Tibial nerve (tissue), 3 donors: ENCODE results near the gene CRISP1.

ENCODE experiments used
- POLR2A ChIP-seq, 2 donors: fragments of 450-650 bp; IDR thresholded peaks; one replicate each; pipeline ENCODE4 v1.6.1; 2017; ENCODE audit warnings: antibody characterized with exemption in 2 of 2, mild to moderate bottlenecking in 2 of 2, moderate library complexity in 2 of 2
- TF ChIP-seq, protein P1 (sequence below), 5 experiments: fragments of 200-600 bp in 3 of 5; fragments of 450-650 bp in 2 of 5; sonication (generic) in 3 of 5; IDR thresholded peaks; one replicate each; pipeline ENCODE4 v1.5.1; 2016 to 2019; ENCODE audit warnings: antibody characterized with exemption in 5 of 5, mild to moderate bottlenecking in 3 of 5, moderate library complexity in 2 of 5

- TF ChIP-seq POLR2A (IDR thresholded peaks at IDR 0.05) = no peak
- TF ChIP-seq, protein P1, sequence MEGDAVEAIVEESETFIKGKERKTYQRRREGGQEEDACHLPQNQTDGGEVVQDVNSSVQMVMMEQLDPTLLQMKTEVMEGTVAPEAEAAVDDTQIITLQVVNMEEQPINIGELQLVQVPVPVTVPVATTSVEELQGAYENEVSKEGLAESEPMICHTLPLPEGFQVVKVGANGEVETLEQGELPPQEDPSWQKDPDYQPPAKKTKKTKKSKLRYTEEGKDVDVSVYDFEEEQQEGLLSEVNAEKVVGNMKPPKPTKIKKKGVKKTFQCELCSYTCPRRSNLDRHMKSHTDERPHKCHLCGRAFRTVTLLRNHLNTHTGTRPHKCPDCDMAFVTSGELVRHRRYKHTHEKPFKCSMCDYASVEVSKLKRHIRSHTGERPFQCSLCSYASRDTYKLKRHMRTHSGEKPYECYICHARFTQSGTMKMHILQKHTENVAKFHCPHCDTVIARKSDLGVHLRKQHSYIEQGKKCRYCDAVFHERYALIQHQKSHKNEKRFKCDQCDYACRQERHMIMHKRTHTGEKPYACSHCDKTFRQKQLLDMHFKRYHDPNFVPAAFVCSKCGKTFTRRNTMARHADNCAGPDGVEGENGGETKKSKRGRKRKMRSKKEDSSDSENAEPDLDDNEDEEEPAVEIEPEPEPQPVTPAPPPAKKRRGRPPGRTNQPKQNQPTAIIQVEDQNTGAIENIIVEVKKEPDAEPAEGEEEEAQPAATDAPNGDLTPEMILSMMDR (IDR thresholded peaks at IDR 0.05) = no peak
Observed at GRCh38 chr6:49839162-49839561, 27.2 kb downstream of the CRISP1 start.
